DND-41 (cell line): Measurements from ENCODE around the gene CARMIL1.

Experiments
- EZH2 ChIP-seq: IDR thresholded peaks from 3 replicates; pipeline ENCODE4 v1.6.1; 2012; ENCODE audit warnings: borderline replicate concordance, low read depth, mild to moderate bottlenecking, moderate library complexity, low read length, inconsistent platforms; ENCODE audit not compliant: severe bottlenecking
- TF ChIP-seq, protein P1 (sequence below): IDR thresholded peaks from 2 replicates; pipeline ENCODE4 v1.5.1; 2012; ENCODE audit warnings: borderline replicate concordance, low read length, moderate library complexity, mild to moderate bottlenecking; ENCODE audit not compliant: poor library complexity, severe bottlenecking; ENCODE audit errors: extremely low read depth

DNA sequence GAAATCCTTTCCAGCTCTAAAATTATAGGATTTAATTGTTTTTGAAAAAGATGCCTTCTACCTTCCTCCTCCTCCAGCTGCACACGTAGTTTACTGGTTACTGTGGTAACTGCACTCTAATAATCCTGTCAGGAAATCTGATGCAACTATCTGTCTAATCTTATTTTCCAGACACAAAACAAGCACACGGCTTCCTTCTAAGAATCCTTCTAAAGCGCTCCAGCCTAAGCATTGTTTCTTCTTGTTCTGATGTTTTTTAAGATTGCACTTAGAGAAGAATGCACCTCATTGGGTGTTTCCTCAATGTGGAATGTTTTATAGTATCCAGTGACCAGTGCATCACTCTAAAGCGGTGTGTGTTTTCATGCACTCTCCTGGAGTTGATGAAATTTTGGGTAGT lies 63.6 kb downstream of the CARMIL1 start:
- TF ChIP-seq, protein P1, sequence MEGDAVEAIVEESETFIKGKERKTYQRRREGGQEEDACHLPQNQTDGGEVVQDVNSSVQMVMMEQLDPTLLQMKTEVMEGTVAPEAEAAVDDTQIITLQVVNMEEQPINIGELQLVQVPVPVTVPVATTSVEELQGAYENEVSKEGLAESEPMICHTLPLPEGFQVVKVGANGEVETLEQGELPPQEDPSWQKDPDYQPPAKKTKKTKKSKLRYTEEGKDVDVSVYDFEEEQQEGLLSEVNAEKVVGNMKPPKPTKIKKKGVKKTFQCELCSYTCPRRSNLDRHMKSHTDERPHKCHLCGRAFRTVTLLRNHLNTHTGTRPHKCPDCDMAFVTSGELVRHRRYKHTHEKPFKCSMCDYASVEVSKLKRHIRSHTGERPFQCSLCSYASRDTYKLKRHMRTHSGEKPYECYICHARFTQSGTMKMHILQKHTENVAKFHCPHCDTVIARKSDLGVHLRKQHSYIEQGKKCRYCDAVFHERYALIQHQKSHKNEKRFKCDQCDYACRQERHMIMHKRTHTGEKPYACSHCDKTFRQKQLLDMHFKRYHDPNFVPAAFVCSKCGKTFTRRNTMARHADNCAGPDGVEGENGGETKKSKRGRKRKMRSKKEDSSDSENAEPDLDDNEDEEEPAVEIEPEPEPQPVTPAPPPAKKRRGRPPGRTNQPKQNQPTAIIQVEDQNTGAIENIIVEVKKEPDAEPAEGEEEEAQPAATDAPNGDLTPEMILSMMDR, result no peak
- TF ChIP-seq EZH2, result no peak
